GM21381 (cell line): ENCODE measurements around the gene PLIN1.

Source experiments
- ATAC-seq: cut with Tn5 transposase; IDR thresholded peaks from one replicate; pipeline ENCODE4 v1.9.1; 2021; ENCODE audit warnings: mild to moderate bottlenecking, moderate library complexity; ENCODE audit not compliant: unreplicated experiment

PLIN1 gene

DNA sequence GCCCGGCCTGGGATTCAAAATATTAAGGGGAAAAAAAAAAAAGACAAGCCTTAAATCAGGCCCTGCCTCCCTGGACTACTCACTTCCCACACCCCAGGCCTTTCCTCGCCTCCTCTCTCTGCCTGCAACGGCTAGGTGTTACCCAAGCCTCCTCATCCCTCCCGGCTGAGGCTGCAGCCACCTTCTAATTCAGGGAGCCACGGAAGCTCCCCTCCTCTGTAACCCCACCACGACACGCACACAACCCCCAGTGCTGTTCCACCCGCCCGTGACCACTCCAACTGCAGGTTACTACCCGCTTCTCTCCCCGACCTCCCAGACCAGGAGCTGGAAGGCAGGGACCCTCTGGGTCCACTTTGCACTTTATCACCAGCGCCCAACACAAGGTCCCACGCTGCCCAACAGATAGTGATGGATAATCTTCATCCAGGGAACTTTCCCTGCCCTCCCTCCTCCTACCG lies 24.8 kb downstream of the PLIN1 start:
- no peak for ATAC-seq

DNA sequence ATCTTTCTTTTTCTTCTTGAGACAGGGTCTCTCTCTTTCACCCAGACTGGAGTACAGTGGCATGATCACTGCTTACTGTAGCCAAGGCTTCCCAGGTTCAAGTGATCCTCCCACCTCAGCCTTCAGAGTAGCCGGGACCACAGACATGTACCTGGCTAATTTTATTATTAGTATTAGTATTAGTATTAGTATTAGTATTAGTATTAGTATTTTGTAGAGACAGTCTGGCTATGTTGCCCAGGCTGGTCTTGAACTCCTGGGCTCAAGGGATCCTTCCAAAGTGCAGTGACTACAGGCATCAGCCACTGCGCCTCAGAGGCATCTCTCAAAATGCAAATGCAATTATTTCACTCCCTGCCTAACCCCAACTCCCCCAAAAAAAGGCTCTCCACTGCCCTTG lies 25.6 kb downstream of the PLIN1 start:
- no peak for ATAC-seq

DNA sequence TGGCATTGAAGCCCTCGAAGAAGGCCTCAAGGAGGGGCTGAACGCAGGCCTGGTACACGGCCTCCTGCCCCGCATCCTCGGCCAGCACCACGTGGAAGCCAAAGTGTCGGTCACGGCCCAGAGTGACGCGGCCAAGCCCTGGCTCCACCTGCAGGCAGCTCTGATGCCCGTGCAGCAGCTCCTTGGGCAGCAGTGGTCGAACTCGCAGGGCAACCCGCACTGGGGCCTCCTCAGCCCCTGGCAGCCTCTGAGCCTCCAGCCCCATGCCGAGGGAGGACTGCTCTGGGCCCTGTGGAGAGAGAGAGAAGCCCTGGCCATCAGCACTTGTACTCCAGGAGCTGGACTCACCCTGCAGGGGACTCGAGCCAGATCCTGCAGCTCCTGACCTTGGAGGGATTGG lies 26.5 kb downstream of the PLIN1 start:
- no peak for ATAC-seq

DNA sequence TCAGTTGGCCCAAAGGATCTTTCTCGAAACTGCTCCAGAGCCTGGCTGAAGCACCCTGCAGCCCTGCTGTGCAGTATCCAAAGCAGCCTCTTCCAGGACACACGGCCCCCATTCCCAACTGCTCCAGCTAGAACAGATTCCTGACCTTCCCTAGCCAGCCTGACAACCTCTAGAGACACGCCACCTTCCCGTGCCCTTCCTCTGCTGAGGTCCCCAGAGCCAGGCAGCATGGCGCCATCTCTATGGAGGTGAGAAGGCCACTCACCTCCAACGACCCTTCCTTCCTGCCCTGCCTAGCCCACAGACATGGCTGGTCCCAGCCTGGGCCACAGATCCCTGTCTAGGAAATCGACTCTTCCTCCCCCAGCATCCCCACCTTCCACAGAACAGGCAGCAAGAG lies 27.0 kb downstream of the PLIN1 start:
- no peak for ATAC-seq

DNA sequence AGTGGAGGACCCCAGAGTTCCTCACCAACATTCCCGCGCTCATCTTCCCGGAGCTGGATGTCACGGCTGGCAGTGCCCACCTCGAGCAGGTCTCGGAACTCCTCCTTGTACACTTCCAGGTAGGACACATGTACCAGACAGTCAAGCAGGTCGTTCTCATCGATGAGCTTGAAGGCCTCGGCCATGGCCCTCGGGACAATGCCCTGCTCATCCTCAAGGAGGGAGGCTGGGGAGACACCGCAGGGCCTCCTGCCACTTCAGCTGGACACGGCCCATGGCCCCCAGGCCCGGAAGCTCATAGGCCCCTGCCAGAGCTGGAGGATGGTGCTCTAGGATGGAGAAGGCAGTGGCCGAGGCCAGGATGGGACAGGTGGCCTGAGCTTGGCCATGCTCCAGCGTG lies 29.5 kb downstream of the PLIN1 start:
- no peak for ATAC-seq

DNA sequence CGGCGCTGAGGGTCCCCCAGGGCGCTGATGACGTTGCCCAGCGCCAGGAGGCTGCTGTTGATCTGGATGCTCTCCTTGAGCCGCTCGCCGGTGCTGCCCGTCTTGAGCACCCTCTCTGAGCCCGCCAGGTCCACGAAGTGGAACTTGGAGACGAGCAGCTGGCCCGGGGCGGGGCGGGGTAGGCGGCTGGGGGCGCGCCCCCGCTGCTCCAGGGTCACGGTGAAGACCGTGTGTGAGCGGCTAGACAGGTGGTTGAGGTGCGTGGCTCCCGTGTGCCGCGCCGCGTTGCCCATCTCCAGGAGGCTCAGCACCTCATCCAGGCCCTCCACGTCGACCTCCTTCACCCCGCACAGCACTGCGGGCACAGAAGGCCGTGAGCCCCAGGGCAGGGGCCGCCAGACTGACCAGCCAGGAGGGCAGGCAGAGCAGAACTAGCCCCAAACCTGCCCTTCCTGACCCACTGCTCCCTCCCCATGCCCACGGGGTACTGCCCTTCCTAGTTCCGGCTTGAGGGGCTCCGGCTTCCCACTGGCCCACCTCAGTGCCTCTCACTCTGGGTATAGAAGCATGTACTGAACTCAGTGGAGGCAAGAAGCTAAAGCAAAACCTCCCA lies 30.0 kb downstream of the PLIN1 start:
- ATAC-seq: no peak

DNA sequence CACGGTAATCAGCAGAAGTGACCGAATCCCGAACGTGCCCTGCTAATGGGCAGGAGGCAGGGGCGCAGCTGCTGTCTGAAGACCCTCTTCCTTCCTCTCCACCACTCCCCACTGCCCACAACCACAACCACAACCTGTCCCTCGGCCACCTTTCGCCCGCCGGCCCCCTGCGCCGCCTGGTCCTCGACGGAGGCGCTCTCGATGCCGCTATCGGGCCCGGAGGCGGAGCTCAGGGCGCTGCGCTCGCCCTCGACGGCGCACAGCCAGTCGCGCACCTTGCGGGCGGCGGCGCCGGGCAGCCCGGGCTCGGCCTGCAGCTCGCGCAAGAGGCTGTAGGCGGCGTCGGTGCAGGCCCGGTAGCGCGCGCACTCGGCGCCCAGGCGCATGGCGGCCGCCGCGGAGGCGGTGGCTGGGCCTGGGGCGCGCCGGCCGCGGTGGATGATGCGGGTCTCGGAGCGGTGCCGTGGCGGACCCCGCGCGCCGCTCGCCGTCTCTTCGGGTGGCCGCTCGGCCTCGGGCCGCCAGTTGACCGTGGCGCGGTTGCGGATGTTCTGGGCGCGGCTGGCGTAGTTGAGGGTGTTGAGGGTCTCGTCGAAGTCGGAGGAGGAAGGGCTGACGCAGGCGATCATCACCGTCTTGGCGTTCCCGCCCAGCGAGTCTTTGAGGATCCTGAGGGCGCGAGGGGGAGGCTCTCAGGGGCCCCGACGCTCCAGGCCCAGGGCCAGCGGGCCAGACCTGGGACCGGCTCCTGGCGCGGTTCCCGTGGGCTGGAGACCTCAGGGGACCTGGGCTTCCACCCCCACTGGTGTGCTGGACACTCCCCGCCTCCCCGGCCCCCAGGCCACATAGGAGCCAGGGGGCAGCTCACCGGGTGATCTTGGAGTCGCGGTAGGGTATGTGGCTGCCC lies 30.8 kb downstream of the PLIN1 start:
- no peak for ATAC-seq

DNA sequence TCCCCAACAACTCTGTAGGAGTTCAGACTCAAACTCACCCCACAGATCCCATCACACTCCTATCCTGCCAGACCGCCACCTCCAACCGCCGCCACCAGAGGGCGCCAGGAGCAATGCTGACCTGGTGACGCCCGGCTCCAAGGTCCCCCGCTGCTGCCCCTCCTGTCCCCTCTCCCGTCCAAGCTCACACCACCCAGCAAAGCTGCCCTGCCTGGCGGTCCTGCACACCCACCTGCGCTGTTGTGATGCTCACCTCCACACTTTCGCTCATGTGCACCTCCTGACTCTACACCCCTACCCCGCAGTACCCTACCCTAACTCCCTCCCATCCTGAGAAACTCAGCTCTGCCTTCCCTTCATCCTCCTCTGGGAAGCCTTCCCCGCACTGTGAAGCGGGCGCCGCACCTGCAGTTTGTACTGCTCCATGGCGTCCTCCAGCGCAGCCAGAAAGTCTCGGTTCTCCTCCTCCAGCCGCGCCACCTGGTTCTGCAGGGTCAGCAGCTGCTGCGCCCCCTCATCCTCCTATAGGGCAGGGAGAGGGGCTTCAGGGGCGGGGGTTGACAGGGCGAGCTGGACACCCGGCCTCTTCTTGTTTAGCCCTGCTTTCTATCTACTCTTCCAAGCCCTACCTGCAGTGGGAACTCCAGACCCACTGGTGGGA lies 31.8 kb downstream of the PLIN1 start:
- ATAC-seq: no peak

DNA sequence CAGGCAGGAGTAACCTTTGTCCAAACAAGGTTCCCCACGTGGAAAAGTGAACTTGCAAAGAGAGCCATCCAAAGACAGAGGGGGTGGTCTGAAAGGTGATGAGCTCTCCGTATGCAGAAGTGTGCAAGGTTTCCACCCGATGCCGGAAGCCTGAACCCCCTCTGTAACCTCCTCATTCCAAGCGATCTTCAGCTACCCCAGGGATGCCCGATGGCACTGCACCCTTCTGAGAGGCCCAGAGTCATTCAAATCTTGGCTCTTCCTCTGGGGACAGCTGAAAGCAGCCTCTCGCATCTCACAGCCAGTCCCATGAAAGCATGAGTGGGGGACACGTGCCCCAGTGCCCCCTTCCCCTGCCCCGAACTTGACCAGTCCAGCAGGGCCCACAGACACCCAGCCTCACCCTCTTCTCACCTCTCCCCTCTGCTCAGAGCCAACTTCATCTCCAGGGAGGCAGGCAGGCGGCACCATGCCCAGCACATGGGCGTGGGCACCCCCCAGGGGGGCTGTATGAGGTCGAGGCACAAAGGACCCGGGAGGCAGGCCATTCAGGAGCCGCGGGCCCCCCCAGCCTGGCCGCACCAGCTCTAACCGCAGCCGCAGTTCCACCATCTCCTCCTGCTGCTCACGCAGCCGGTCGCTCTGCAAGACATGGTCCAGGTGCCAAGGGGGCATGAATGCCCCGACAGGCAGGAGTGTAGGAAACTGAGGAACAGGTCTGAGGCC lies 32.6 kb downstream of the PLIN1 start:
- no peak for ATAC-seq

DNA sequence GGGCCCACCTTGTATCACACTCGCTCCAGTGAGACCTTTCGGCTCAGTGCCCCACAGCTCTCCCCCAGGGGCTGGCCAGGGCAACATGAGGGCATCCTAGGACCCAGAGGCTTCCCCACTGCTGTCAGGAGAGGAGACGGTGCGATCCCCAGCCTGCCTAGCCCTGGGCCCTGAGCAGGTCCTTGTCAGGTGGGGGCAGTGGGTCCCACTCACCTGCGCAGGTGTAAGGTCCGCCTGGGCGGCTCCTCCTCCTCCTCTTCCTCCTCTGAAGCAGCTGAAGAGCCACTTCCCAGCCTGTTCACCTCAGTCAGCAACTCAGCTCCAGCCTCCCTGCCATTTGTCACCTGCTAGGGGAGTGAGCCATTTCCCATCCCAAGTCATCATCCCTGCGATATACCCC lies 33.5 kb downstream of the PLIN1 start:
- ATAC-seq: no peak

DNA sequence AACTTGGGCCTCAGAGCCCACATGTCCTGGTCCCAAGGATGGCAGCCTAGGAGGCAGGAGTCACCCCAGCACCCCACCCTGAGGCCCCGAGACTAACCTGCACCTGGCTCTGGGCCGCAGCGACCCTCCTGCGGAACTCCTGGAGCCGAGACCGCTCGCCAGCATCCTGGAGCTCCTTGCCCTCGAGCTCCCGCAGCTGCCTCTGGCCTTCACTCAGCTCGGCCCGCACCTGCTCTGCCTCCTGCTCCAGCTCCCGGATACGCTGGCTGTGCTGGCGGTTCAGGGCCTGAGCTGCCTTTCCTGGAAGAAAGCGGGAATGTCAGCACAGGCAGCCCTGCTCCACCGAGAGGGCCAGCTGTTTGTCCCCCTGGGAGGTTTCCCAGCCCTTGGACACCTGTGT lies 37.1 kb downstream of the PLIN1 start:
- no peak for ATAC-seq

DNA sequence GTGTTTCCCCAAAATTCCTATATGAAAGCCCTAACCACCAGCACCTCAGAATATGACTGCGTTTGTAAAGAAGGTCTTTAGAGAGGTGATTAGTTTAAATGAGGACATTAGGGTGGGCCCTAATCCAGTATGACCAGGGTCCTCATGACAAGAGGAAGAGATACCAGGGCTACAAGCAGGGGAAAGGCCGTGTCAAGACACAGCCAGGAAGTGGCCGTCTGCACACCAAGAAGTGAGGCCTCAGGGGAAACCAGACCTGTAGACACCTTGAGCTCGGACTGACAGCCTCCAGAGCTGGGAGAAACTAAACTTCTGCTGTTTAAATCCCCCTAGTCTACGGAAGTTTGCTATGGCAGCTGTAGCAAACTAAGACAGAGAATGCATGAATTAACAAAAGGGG lies 38.1 kb downstream of the PLIN1 start:
- ATAC-seq: no peak

DNA sequence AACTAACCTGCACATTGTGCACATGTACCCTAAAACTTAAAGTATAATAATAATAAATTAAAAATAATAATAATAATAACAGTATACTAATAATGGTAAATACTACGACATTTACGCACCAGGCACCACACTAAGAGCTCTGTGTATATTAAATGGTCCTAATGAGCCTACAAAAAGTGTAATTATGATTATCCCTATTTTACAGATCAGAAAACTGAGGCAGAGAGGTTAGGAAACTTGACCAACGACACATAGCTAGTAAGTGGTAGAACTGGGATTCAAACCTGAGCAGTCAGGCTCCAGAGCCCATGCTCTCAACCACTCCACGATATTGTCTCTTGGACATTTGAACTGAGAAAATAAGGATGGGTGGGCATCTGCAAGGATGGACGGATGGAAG lies 38.9 kb downstream of the PLIN1 start:
- no peak for ATAC-seq

DNA sequence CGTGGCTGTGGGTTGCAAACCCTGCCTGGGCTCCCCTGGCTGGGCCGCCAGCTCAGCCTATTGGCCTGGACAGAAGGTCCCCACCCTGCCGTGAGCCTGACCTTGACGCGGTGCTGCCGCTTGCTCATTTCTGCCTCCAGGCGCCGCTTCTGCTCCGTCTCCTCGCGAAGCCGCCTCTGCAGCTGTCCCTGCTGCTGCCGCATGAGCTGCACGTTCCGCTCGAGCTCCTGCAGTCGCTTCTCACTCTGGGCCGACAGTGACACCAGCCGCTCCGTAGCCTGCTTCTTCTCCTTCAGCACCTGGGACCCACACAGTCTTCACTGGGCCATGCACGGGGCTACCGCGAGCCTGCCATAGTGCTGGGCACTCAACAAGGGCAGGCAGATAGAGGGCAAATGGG lies 45.6 kb downstream of the PLIN1 start:
- ATAC-seq: no peak

DNA sequence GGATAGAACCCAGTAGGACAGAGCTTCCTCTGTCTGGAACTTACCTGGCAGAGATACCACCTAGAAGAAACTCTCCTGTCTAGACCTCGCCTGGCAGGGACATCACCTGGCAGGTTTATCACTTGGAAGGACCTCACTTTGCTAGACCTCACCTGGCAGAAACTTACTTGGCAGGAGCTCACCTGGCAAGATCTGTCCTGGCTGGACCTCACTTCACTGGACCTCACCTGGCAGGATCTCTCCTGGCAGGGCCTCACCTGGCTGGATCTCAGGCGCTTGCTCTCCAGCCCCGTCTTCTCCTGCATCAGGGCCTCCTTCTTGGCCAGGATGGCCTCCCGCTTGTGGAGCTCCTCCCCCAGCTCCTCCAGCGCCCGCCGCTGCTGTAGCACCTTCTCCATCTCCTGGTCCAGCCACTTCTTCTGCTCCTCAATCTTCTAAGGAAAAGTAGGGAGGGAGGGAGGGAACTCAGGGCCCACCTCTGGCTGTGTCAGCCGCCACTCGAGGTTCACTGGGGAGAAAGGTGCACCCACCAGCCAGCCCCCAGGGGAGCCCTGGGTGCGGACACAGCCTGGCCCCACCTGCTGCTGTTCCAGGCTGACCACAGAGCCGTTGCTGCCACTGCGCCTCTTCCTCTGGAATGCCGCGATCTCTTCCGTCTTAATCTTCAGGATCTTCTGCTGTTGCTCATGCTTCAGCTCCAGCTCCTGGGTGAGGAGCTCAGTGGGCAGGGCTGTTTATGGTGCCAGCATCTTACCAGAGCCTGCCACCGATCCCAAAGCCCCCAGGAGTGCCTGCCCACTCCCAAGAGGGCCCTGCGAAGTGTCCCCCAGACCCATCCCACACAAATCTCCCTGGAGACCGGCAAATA lies 46.4 kb downstream of the PLIN1 start:
- no peak for ATAC-seq

DNA sequence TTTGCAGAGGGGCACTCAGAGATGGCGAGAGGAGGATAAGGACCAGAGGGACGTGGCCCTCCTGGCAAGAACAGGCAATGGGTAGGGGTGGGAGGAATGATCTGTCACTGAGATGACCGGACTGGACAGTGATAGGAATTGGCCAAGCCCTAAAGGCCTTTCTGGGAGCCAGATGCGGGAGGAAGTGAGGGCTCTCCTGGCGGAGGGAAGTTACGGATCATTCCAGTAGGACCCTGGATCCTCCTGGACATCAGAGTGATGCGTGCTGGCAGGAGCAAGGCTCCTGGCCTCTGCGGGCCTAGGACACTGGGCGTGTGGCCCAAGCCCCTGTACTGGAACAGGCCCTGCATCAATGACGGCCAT lies 47.3 kb downstream of the PLIN1 start:
- no peak for ATAC-seq

DNA sequence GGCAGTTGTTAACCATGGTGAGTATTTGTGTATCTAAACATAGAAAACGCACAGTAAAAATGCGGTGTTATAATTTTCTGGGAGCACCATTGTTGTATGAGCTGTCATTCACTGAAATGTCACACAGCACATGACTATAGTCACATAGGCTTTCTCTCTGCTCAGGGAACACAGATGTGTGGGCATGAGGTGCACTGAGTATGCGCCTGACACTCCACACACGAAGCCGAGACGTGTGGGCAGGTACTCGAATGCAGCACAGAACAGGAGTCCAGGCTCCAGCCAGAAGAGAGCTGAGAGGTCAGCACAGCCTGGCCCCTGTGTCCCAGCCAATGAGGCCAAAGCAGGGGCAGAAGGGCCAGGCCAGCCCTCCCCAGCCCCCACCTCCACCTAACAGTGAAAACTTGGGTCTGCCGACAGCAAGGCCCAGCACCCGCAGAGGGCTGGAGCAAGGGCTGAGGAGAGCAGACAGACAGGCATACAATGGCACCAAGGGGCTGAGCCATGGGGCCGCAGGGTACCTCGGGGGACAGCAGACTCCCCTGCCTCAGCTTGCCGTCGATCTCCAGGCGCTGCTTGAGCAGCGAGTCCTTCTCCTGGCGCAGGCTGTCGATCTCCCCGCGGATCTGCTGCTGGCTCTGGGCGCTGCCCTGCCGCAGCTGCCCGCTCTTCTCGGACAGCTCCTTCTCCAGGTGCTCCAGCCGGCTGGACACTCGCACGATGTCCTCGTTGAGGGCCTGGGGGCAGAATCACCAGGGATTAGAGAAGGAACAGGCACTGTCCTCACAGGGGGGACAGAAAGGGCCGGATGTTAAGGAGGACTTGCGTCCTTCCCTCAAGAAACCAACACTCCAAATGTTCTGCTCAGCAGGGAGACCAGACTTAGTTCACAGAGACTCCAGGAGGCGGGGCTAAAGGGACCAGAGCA lies 47.9 kb downstream of the PLIN1 start:
- ATAC-seq: no peak

DNA sequence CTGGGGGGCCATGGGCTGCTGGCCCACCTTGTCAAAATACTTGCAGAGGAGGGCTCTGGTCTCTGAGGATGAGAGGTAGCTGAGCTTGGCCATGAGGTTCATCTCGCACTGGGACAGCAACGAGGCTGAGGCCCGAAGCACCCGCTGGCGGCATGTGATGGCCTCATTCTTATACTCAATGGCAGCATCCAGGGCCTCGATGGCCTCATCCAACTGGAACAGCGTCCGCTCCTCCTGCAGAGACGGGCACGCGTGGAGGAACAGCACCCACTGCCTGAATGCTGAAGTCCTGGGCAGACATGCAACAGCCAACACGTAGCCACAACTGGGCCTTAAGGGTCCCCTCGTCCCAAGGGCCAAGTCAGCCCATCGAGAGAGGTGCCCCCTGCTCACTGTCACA lies 48.9 kb downstream of the PLIN1 start:
- no peak for ATAC-seq

DNA sequence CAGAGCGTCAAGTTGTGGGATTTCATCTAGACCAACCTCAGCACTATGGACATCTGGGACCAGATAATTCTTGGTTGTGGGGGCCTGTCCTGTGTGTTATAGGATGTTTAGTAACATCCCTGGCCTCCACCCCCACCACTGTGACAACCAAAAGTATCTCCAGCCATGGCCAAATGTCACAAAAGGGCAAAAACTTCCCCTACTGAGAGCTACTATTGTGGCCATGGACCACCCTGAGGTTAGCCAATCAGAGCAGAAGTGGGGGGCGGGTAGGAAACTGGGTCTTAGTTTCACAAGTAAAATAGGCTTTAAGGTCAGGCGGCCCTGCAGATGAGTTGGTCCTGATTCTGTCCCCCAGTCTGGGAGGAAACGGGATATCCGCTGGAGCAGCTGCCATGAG lies 49.3 kb downstream of the PLIN1 start:
- ATAC-seq: no peak
